ENCODE measurements around the gene OCA2.
"Not testable (repeated sequence)": the region's sequence is repeated elsewhere in the genome, so short reads cannot be mapped to it uniquely, and the experiment has no call there.

Gene OCA2

GRCh38 chr15:27850981-27851857 is 247.9 kb downstream of the OCA2 start:
- Histone ChIP-seq H3K9me3 (ENCODE audit: control insufficient read depth, insufficient read depth, low read length) (peaks cover 2% of the 10 kb centered on the region), H3K27me3 (ENCODE audit: control insufficient read depth, insufficient read depth, low read length) (no peaks in the 10 kb centered on the region), H3K4me3 (ENCODE audit: low read length) (no peak overlapping the region), H3K4me1 (ENCODE audit: control insufficient read depth, insufficient read depth, low read length) (no peaks in the 10 kb centered on the region; the same call in 1 of the 2 replicates), H3K27ac (ENCODE audit: low read length) (no peak overlapping the region), H3K36me3 (ENCODE audit: control insufficient read depth, insufficient read depth, low read length) (no peaks in the 10 kb centered on the region)
- DNase-seq (ENCODE audit: low read depth, low spot score) = no peak
- WGBS (ENCODE audit: insufficient coverage, insufficient read length) = no CpG with 5 or more reads among the region's 17 CpGs

GRCh38 chr15:27850050-27850449 is 249.1 kb downstream of the OCA2 start:
- peaks cover 2% of the 10 kb centered on the region for H3K9me3 ChIP-seq (ENCODE audit: control insufficient read depth, insufficient read depth, low read length)
- no peaks in the 10 kb centered on the region for H3K36me3 ChIP-seq (ENCODE audit: control insufficient read depth, insufficient read depth, low read length)
- no peak overlapping the region for H3K27ac ChIP-seq (ENCODE audit: low read length)
- WGBS (ENCODE audit: insufficient coverage, insufficient read length) = no CpG with 5 or more reads among the region's 5 CpGs
- no peaks in the 10 kb centered on the region for H3K27me3 ChIP-seq (ENCODE audit: control insufficient read depth, insufficient read depth, low read length)
- no peaks in the 10 kb centered on the region; the same call in 1 of the 2 replicates for H3K4me1 ChIP-seq (ENCODE audit: control insufficient read depth, insufficient read depth, low read length)
- DNase-seq (ENCODE audit: low read depth, low spot score) = no peak
- H3K4me3 ChIP-seq (ENCODE audit: low read length) = no peak overlapping the region

GRCh38 chr15:27848936-27849335 is 250.2 kb downstream of the OCA2 start:
- not testable (repeated sequence) for H3K4me1 ChIP-seq (ENCODE audit: control insufficient read depth, insufficient read depth, low read length); H3K27me3 ChIP-seq (ENCODE audit: control insufficient read depth, insufficient read depth, low read length); H3K4me3 ChIP-seq (ENCODE audit: low read length); DNase-seq (ENCODE audit: low read depth, low spot score); H3K36me3 ChIP-seq (ENCODE audit: control insufficient read depth, insufficient read depth, low read length); H3K9me3 ChIP-seq (ENCODE audit: control insufficient read depth, insufficient read depth, low read length); H3K27ac ChIP-seq (ENCODE audit: low read length)
- WGBS (ENCODE audit: insufficient coverage, insufficient read length) = no CpG with 5 or more reads among the region's 5 CpGs

GRCh38 chr15:27847775-27848710 is 251.1 kb downstream of the OCA2 start:
- no CpG with 5 or more reads among the region's 15 CpGs for WGBS (ENCODE audit: insufficient coverage, insufficient read length)
- Histone ChIP-seq H3K4me1 (ENCODE audit: control insufficient read depth, insufficient read depth, low read length) (no peaks in the 10 kb centered on the region), H3K4me3 (ENCODE audit: low read length) (no peak overlapping the region), H3K36me3 (ENCODE audit: control insufficient read depth, insufficient read depth, low read length) (no peaks in the 10 kb centered on the region; the same call in 1 of the 2 replicates), H3K9me3 (ENCODE audit: control insufficient read depth, insufficient read depth, low read length) (peaks cover 4% of the 10 kb centered on the region), H3K27me3 (ENCODE audit: control insufficient read depth, insufficient read depth, low read length) (no peaks in the 10 kb centered on the region), H3K27ac (ENCODE audit: low read length) (no peak overlapping the region)
- no peak for DNase-seq (ENCODE audit: low read depth, low spot score)

- Histone ChIP-seq H3K9me3 (ENCODE audit: control insufficient read depth, insufficient read depth, low read length) (peaks cover 4% of the 10 kb centered on the region), H3K36me3 (ENCODE audit: control insufficient read depth, insufficient read depth, low read length) (no peaks in the 10 kb centered on the region; the same call in 1 of the 2 replicates), H3K4me1 (ENCODE audit: control insufficient read depth, insufficient read depth, low read length) (no peaks in the 10 kb centered on the region), H3K4me3 (ENCODE audit: low read length) (no peak overlapping the region), H3K27ac (ENCODE audit: low read length) (no peak overlapping the region), H3K27me3 (ENCODE audit: control insufficient read depth, insufficient read depth, low read length) (no peaks in the 10 kb centered on the region)
- no peak for DNase-seq (ENCODE audit: low read depth, low spot score)
- no CpG with 5 or more reads among the region's 10 CpGs for WGBS (ENCODE audit: insufficient coverage, insufficient read length)
Measured at GRCh38 chr15:27846722-27847395, 252.3 kb downstream of the OCA2 start.

GRCh38 chr15:27845535-27846369 is 253.4 kb downstream of the OCA2 start:
- H3K36me3 ChIP-seq (ENCODE audit: control insufficient read depth, insufficient read depth, low read length) = no peaks in the 10 kb centered on the region; the same call in 1 of the 2 replicates
- H3K4me1 ChIP-seq (ENCODE audit: control insufficient read depth, insufficient read depth, low read length) = no peaks in the 10 kb centered on the region
- no peak overlapping the region for H3K4me3 ChIP-seq (ENCODE audit: low read length)
- H3K27ac ChIP-seq (ENCODE audit: low read length) = no peak overlapping the region
- no CpG with 5 or more reads among the region's 21 CpGs for WGBS (ENCODE audit: insufficient coverage, insufficient read length)
- peaks cover 4% of the 10 kb centered on the region; the same call in 1 of the 2 replicates for H3K9me3 ChIP-seq (ENCODE audit: control insufficient read depth, insufficient read depth, low read length)
- DNase-seq (ENCODE audit: low read depth, low spot score) = no peak
- H3K27me3 ChIP-seq (ENCODE audit: control insufficient read depth, insufficient read depth, low read length) = no peaks in the 10 kb centered on the region

GRCh38 chr15:27844018-27844666 is 255.0 kb downstream of the OCA2 start:
- DNase-seq (ENCODE audit: low read depth, low spot score) = no peak
- Histone ChIP-seq H3K27ac (ENCODE audit: low read length) (no peak overlapping the region), H3K4me1 (ENCODE audit: control insufficient read depth, insufficient read depth, low read length) (no peaks in the 10 kb centered on the region), H3K27me3 (ENCODE audit: control insufficient read depth, insufficient read depth, low read length) (no peaks in the 10 kb centered on the region), H3K4me3 (ENCODE audit: low read length) (no peak overlapping the region), H3K9me3 (ENCODE audit: control insufficient read depth, insufficient read depth, low read length) (peaks cover 4% of the 10 kb centered on the region; the same call in 1 of the 2 replicates), H3K36me3 (ENCODE audit: control insufficient read depth, insufficient read depth, low read length) (no peaks in the 10 kb centered on the region; the same call in 1 of the 2 replicates)
- no CpG with 5 or more reads among the region's 13 CpGs for WGBS (ENCODE audit: insufficient coverage, insufficient read length)

GRCh38 chr15:27843146-27843545 is 256.0 kb downstream of the OCA2 start:
- Histone ChIP-seq H3K4me1 (ENCODE audit: control insufficient read depth, insufficient read depth, low read length) (no peaks in the 10 kb centered on the region), H3K4me3 (ENCODE audit: low read length) (no peak overlapping the region), H3K36me3 (ENCODE audit: control insufficient read depth, insufficient read depth, low read length) (no peaks in the 10 kb centered on the region; the same call in 1 of the 2 replicates), H3K27ac (ENCODE audit: low read length) (no peak overlapping the region), H3K27me3 (ENCODE audit: control insufficient read depth, insufficient read depth, low read length) (no peaks in the 10 kb centered on the region), H3K9me3 (ENCODE audit: control insufficient read depth, insufficient read depth, low read length) (peaks cover 1% of the 10 kb centered on the region; the same call in 1 of the 2 replicates)
- no CpG with 5 or more reads among the region's 3 CpGs for WGBS (ENCODE audit: insufficient coverage, insufficient read length)
- no peak for DNase-seq (ENCODE audit: low read depth, low spot score)

GRCh38 chr15:27842526-27842925 is 256.6 kb downstream of the OCA2 start:
- H3K36me3 ChIP-seq (ENCODE audit: control insufficient read depth, insufficient read depth, low read length) = no peaks in the 10 kb centered on the region; the same call in 1 of the 2 replicates
- DNase-seq (ENCODE audit: low read depth, low spot score) = no peak
- H3K27me3 ChIP-seq (ENCODE audit: control insufficient read depth, insufficient read depth, low read length) = no peaks in the 10 kb centered on the region
- H3K4me3 ChIP-seq (ENCODE audit: low read length) = no peak overlapping the region
- H3K4me1 ChIP-seq (ENCODE audit: control insufficient read depth, insufficient read depth, low read length) = no peaks in the 10 kb centered on the region
- H3K27ac ChIP-seq (ENCODE audit: low read length) = no peak overlapping the region
- no CpG with 5 or more reads among the region's 3 CpGs for WGBS (ENCODE audit: insufficient coverage, insufficient read length)
- peaks cover 1% of the 10 kb centered on the region; the same call in 1 of the 2 replicates for H3K9me3 ChIP-seq (ENCODE audit: control insufficient read depth, insufficient read depth, low read length)
